Inflammatory macrophage (primary cell): ENCODE measurements around the gene FNIP1.
A peak's percentile ranks its signal among the peaks of the same experiment; 100 is the strongest.
"Not testable (repeated sequence)": the region's sequence is repeated elsewhere in the genome, so short reads cannot be mapped to it uniquely, and the experiment has no call there.

Source experiments
- DNase-seq, 2 donors: peaks; one replicate each; pipeline ENCODE4 v3.0.0-alpha.2; 2020 to 2022

The FNIP1 gene

DNA sequence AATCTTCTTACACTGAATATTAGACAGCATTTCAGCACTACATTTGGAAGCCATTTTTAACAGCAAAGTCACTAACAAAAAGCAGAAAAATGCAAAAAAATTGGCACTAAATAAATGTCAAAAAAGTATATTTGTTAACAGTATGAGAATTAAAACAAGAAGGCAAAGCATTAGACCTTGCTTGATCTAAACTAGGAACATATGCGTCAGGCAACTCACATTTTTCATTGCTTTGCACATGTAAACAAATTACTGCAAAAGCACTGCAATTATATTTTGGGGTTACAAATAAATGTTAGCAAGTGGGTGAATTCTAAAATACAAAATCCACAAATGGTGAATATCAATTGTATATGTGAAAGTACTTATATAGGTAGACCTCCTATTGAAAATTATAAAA is 112.8 kb downstream of the FNIP1 start:
- DNase-seq = no peak

DNA sequence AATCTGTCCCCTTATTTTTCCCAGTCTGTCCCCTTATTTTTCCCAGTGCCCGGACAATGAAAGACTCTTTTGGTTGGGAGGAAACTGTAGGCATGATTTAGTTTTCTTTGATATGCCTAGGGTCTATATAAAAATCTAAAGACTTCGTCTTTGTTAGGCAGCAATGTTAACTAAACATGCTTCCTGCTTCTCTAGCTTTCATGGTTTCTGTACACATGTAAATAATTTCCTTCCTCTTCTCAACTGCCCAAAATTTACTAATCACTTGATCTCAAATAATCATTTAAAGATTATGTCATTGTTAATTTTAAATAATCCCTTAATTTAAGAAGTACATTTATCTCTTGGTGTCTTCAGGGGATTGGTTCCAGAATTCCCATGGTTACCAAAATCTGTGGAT is 114.0 kb downstream of the FNIP1 start:
- no peak for DNase-seq

DNA sequence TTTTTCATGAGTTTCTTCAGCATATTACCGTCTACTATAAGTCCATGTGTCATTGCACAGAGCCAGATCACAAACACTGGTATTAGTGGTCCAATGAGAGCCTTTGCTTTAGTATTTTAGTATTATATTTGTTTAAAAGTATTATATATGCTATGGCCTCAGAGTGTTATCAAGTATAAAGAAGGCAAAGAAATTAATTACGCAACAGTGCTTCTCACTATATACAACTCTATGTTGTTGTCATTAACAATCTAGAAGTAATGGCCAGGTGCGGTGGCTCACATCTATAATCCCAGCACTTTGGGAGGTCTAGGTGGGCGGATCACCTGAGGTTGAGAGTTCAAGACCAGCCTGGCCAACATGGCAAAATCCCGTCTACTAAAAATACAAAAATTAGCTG is 114.6 kb downstream of the FNIP1 start:
- no peak for DNase-seq

DNA sequence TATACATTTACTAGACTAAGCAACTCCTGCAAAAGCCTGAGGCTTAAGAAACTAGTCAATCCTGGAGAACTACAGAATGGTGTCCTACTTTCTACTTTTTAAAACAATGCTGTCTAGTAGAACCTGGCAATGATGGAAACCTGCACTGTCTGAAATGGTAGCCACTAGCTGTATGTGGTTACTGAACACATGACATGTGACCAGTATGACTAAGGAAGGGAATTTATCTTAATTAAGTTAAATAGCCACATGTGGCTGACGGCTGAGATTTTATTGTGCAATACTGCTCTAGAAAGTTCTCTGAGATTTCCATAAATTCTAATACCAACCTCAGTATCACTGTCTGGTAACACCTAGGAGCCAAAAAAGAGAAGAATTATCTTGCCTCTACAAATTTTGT is 116.9 kb downstream of the FNIP1 start:
- DNase-seq = peak; percentile 14 to 24

DNA sequence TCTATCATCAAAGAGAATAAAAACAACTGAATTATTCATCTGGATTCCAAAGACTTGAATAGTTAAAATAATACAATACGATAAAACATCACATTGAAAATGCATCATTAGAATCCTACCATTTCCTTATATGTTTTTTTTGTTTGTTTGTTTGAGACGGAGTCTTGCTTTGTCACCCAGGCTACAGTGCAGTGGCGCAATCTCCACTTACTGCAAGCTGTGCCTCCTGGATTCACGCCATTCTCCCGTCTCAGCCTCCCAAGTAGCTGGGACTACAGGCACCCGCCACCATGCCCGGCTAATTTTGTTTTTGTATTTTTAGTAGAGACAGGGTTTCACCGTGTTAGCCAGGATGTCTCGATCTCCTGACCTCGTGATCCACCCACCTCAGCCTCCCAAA is 118.5 kb downstream of the FNIP1 start:
- DNase-seq = not testable (repeated sequence)

DNA sequence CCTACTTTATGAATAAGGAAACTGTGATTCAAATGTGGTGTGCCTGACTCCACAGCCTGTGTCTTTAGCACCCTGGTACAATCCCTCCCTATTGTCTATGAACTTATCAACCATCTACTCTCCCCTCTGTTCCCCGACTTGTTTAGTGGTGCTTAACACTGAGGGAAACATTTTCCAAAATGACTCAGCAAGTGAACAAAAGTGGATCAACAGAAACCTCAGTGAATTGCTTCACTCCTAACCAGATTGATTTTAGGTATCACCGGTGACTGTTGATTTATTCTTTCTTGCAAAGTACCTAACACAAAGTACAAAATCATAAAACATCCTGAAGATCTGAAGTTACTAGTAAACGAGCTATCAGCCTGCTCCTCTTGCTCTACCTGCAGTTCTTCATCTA is 119.7 kb downstream of the FNIP1 start:
- DNase-seq = no peak

DNA sequence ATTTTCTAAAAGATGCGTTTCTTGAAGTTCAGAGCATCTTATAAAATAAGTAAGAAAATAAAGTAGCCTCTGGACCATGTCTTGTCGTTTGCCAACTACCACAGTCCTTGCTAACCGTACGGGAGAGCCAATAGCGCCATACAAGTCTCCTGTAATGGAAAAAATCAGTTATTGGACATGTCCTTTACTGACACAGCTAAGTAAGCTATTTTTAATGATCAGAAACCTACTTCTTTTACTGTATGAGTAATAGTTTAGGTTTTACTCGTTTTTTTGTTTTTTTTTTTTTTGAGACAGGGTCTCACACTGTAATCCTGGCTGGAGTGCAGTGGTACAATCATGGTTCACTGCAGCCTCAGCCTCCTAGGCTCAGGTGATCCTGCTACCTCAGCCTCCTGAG is 124.0 kb downstream of the FNIP1 start:
- DNase-seq = no peak

DNA sequence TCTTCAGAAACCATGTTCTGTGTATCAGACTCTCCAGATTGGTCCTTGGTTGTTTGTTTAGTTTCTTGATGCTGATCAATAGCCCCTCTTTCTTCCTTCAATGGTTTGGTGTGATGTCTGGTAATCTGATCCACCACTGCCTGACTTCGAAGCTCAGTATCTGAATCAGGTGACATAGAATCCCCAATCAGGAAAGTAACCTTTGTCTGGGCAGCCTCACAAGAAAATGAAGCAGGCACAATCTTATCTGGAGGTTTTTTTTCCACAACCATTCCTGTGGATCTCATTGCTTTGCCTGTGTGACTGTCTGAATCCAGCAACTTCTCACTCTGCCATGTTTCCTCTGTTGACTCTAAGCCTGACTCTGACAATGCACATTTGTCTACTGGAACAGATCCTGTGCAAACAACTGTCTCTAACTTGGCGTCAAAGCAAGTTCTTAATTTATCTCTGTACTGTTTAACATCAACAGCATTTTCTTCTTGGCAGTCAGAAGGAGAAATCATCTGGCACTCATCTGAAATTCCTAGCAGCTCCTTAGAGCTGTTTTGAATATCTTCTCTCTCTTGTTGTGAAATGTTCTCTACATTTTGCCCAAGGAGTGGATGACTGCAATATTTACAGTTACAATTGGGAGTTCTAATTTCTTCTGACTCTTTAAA is 124.7 kb downstream of the FNIP1 start:
- no peak for DNase-seq

DNA sequence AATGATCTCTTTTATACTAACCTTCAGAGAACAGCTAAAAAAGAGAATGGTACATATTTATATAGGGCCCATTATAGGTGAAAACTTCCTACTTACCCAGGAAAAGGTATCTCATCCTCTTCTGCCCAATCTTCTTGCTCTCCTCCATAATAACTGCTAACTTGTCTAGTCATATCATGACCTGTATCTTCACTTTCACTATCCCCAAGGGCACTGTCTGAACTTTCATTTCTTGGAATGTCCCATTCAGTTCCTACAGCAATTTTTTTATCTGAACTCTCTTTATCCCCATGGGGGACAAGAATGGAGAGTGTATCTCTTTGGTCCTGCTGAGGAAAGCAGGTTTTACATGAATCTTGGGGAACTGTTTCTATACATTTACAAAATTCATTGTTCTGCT is 125.4 kb downstream of the FNIP1 start:
- DNase-seq = no peak

DNA sequence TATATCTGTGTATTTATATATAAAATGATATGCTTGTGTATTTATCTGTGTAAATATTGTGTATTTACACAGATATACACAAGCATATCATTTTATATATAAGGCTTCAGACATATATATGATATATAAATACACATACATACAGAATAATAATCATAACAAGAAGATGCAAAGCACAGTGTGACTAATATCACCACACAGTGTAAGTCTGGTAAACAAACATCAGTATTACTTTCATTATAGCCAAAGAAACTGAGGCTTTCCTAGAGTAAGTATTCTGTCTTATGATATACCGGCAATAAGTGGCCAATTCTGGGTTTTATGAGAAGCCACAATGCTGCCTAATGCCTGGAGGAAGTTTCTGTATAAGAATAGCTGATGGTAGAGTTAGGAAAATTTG is 131.9 kb downstream of the FNIP1 start:
- DNase-seq = no peak

DNA sequence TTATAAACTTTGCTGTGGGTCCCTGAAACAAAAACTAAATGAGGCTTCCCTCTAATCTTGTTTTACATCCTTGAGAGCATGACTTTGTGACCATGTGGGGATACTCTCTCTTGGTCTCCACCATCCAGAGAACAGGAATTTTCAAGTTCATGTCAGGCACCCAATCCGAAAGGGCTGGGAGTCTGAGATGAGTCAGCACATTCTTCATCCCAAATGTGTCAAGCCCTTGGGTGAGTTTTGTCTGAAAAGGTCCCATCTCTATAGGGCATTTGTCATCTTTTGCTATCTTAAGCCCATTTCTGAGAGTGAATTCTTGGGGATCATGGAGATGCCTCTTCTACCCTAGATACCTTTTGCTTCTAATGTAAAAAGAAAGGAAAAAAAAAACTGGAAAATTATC is 134.9 kb downstream of the FNIP1 start:
- no peak for DNase-seq

DNA sequence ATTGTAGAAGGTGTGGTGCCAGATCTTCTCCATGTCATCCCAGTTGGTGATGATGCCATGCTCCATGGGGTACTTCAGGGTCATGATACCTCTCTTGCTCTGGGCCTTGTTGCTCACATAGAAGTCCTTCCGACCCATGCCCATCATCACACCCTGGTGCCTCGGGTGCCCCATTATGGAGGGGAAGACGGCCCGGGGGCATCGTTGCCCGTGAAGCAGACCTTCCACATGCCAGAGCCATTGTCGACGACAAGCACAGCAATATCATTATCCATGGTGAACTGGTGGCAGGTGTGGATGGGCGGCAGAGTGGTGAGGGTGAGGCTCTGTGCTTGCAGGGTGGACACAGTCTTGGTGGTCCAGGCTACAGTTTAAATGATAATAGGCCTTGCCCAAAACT is 137.0 kb downstream of the FNIP1 start:
- no peak for DNase-seq

DNA sequence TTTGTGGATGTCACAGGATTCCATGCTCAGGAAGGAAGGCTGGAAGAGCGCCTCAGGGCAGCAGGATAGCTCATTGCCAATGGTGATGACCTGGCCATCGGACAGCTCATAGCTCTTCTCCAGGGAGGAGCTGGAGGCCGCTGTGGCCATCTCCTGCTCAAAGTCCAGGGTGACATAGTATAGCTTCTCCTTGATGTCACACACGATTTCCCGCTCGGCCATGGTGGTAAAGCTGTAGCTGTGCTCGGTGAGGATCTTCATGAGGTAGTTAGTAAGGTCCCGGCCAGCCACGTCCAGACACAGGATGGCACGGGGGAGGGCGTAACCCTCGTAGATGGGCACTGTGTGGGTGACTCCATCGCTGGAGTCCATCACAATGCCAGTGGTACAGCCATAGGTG is 137.5 kb downstream of the FNIP1 start:
- DNase-seq = no peak

DNA sequence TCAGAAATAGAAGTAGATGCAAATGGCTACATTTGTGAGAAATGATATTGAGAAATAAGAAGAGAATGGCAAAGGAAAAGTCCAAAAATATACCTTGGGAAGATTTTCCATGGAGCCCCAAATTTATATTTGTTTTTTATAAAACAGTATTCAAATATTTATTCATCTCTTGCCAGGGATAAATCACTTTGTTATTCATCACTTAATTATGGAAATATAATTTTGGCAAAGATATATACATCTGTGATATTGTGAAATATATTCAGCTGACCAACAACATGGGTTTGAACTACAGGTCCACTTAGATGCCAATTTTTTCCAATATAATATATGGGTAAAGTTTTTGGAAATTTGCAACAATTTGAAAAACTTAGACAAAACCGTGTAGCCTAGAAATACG is 142.0 kb downstream of the FNIP1 start:
- no peak for DNase-seq

DNA sequence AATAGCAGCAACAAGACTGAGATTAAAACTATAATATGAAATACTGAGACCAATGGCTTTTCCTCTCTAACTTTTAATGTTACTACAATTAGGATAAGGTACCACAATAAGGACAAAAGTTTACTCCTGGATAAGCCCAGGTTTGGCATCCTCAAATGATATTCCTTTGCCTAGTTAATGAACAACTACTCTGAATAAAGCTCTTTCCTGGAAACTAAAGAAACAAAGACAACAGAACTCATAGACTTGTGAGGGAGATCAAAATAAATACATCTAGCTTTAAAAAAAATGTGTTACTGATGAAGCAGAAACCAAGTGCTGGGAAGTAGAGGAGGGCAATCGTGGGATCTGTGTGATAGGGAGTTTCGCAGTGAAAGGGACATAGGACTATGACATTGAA is 142.5 kb downstream of the FNIP1 start:
- no peak for DNase-seq

DNA sequence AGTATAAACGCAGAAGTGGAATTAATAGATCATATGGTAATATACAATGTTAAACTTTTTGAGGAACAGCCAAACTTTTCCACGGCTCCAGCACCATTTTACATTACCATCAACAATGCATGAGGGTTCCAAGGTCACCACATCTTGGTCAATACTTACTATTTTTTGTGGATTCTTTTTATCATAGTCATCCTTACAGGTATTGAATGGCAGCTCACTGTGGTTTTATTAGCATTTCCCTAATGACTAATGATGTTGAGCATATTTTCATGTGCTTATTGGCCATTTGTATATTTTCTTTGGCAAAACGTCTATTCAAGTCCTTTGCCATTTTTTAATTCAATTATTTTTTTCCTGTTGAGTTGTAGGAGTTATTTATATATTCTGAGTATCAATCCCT is 147.7 kb downstream of the FNIP1 start:
- no peak for DNase-seq

DNA sequence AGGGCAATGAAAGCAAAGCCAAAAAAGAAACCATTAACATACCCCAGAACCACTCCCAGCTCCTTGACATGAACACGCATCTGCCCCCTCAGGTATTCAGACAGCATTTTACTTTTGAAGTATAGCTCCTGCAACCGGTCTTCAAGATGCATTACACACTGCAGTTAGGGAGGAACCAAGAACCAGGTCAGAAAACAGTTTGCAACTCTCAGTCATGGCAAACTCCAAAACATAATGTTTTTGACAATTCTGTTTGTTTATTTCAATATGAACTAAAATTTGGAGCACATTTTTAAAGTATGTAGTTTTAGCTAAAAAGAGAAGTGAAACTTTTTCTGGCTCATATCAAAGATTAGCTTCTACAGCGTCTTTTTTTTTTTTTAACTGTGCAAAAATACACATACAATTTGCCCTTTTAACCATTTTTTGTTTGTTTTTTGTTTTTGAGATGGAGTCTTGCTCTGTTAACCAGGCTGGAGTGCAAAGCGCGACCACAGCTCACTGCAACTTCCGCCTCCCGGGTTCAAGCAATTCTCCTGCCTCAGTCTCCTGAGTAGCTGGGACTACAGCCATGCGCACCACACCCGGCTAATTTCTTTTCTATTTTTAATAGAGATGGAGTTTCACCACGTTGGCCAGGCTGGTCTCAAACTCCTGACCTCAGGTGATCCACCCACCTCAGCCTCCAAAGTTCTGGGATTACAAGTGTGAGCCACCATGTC is 149.6 kb downstream of the FNIP1 start:
- DNase-seq = peak in 1 of 2 donors; percentile 15

DNA sequence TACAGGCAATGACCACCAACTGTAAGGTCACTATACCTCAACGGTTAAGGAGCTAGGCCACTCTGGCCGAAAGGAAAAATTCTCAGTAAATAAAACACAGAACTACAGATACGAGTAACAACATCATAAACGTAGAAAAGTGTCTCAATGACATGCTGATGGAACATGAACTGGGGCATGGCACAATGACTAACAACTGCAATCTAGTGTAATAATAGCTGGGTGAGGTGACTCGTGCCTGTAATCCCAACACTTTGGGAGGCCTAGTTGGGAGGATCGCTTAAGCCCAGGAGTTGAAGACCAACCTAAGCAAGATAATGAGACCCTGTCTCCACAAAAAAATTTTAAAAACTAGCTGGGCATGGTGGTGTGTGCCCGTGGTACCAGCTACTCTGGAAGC is 152.0 kb downstream of the FNIP1 start:
- no peak for DNase-seq

DNA sequence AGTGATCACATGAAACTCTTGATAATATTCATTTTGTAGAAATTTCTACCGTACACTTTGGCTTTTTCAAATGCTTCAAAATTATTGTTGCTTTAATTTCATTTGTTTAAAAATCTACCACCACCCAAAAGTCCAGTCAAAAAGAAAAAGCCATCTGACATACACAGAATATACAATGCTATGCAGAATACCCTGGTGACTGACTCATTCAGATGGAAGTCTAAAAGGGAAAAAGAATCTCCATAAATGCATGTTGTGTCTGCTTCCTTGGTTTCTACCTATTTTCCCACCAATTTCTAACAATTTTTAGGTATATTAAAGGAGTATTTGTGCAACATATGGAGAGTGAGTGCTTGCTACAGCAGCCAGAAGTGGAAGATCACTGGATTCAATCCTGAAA is 152.4 kb downstream of the FNIP1 start:
- DNase-seq = no peak

DNA sequence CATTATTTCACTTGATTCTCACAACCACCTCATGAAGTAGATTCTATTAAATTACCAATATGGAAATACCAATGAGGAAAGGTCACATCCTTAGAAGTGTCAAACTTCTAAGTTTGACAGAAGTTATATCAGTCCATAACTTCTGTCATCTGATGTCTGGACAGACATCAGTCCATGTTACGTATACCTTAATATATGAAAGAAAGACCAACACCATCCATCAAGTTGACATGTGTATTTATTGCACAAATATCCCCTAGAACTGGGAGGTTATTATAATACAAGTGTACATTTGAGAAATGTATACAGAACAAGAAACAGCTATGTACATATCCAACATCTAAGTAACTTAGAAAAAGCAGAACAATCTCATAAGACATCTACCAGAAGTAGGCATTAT is 155.3 kb downstream of the FNIP1 start:
- DNase-seq = no peak

DNA sequence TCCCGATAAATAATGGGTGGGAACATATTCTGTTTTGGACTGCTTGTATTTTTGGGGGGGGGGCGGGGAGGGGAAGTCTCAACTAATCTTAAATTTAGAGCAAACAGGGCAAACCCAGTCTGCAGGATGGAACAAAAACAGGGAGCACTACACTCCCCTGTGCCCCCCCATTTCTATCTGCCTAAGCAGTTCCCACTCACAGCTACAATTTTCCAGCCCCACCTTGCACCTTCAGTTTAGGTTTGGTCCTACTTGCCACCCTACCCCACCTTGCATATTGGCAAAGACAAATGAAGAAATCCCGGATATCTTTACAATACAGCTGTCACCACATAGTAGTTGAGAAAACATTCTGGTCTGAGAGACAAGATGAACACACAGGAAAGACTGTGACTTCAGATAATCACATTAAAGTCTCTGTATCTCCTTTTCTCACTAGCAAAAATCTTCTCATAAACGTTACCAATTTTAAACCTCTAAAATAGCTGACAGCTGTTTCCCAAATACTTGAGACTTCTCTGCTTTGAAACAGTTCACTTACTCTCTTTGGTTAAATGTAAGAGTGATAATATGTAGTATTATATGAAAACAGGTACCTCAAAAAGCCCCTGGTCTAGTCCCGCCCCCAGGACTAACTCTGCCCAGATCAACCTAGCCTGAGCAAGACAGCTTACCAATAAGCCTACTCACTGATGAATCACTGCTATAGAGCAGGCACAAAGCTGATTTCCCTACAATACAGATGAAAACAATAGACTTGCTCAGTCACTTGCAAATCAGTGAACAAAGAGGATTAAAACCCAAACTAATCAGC is 156.6 kb downstream of the FNIP1 start:
- DNase-seq = no peak

DNA sequence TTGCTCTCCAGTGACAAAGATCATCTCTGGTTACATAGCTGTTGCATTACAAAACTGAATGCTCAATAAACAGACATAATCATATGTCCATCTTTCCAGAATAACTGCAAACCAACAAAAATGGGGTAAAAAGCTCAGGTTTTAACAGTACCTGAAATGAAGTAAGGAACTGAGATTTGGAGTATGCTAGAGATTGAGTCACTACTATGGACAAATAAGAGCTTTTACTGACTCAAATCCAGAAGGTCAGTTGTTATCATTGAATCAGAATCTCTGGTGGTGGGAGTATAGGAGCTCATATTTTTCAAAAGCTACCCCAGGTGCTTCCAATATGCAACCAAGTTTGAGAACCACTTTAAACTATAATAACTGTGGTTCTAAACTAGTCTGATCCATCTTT is 157.7 kb downstream of the FNIP1 start:
- no peak for DNase-seq

DNA sequence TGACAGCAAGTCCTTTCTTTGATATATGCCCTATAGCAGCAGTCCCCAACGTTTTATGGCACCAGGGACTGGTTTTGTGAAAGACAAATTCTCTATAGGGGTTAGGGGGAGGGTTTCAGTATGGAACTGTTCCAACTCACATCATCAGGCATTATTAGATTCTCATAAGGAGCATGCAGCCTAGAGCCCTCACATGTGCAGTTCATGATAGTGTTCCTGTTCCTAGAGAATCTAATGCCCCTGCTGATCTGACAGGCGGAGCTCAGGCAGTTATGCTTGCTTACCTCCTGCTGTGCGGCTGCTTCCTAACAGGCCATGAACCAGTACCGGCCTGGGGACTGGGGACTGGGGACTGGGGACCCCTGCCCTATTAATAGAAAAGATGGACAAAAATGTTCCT is 159.1 kb downstream of the FNIP1 start:
- no peak for DNase-seq
